CD4-positive, alpha-beta T cell treated with Interleukin-1 beta for 1 hour (primary cell): ENCODE data around the gene IL18.
"Not testable (repeated sequence)": the region's sequence is repeated elsewhere in the genome, so short reads cannot be mapped to it uniquely, and the experiment has no call there.

Experiments used
- DNase-seq, 2 donors: peaks; one replicate each; pipeline ENCODE4 v3.0.0-alpha.2; 2020 to 2022

Gene IL18

DNA sequence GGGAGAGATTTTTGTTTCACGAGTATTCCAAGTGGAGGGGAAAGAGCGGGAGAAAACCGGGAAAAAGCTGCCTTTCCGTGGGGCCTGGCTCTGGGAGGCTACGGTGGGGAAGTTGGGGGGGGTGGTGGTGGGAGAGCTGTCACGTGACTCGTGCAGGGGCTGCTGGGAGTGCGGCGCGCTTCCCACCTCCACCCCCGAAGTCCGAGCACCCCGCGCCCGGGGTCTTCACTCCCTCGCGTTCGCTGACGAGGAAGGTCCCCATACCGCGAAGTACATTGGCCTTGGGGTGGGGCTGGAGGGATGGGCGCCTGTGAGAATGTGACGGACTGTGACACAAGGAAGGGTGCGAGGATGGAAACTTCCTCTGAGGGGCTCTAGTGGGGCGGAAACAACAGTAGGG, 3.3 kb upstream of the IL18 start, which contains the start of gene TEX12:
Gene TEX12, plus strand, starts transcription at position 228 of the 400 bp plus-strand sequence. CDS start 1,897 bp downstream, outside the sequence.
- DNase-seq: no peak

DNA sequence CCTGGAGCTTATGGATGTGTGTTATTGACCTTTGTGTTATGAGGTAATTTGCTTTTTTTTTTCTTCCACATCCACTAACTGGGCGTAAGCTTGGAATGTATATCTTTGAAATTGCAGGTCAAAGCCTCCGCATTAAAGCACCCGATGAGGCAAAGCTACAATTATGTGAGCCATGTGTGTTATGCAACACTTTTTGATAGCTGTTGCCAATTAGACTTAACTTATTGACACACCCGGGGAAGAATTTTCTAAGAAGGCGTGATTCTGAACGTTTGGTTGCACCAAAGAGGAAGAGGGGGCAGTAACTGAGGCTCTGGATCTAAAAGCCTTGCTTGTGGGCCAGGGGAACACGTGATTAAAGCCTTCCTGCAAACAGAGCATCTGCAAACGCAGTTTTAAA, 2.7 kb upstream of the IL18 start:
- no peak for DNase-seq

DNA sequence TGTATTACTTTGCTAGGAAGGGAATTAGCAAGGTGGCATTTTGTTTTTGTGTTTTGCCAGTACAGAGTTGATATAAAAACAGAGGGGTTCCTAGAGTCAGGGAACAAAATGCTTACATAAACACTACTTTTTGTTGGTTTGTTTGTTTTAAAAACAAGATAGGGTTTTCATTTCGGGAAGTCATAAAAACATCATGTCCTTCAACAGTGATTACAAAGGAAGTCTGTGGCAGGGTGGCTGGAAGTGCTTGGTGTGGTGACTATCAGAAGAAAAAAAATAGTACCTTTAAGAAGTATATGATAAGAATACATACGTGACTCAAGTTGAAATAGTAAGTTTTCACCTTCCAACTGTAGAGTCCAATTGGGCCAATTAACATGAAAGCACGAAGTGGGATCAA, 1.2 kb upstream of the IL18 start:
- DNase-seq: no peak

DNA sequence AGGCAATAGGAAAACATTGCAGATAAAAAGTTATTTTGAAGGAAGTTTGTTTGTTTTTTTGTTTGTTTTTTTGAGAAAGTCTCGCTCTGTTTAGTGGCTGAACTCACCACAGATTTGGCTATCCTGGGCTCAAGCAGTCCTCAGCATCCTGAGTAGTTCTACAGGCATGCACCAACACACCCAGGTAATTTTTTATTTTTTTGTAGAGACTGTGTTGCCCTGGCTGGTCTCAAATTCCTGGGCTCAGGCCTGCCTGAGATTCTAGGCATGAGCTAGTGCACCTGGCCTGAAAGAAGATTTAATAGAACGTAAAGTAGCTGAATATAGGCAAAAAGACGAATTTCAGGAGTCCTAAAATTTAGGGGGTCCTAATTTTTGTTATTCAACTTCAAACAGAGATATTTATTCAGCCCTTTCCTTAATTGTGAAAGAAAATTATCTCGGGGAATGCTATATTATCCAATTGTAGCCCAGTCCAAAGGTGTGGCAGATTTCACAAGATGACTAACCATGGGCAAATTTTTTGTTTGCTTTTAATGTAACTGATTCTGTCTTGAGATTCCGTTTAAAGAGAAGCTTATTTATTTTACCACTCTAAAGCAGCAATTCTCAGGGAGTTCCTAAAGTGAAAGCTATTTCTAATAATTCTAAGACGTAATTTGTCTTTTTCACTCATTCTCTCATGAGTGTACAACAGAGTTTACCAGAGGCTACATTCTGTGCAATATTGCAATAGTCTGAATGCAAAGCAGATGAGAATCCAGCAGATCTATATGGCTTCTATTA, 940 bp downstream of the IL18 start:
- DNase-seq: no peak

DNA sequence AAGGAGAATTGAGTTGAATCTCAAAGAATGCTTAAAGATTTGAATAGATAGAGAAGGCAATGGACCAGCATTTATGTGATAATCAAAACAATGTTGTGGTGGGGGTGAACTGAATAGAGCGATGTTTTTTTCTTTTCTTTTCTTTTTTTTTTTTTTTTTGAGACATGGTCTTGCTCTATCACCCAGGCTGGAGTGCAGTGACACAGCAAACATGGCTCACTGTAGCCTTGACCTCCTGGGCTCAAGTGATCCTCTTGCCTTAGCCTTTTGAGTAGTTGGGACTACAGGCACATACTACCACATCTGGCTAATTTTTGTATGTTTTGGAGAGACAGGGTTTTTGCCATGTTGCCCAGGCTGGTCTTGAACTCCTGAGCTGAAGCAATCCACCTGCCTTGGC, 1.7 kb downstream of the IL18 start:
- DNase-seq: not testable (repeated sequence)

DNA sequence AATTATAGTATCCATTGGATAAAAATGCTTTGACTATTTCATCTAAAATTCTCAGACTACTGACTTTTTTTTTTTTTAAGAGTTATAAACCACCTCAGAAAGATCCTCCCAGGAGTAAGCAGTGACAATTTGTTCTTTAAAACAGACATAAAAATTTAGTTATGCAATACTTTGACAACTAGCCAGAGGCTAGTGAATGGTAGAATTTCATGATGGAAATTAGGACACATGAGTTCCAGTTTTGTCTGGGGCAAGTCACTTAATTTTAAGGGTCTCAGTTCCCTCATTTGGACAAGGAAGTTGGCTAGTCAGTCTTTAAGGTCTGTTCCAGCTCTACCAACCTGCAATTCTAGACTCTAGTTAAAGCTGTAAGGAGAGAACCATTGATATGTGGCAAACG, 2.9 kb downstream of the IL18 start:
- no peak for DNase-seq

DNA sequence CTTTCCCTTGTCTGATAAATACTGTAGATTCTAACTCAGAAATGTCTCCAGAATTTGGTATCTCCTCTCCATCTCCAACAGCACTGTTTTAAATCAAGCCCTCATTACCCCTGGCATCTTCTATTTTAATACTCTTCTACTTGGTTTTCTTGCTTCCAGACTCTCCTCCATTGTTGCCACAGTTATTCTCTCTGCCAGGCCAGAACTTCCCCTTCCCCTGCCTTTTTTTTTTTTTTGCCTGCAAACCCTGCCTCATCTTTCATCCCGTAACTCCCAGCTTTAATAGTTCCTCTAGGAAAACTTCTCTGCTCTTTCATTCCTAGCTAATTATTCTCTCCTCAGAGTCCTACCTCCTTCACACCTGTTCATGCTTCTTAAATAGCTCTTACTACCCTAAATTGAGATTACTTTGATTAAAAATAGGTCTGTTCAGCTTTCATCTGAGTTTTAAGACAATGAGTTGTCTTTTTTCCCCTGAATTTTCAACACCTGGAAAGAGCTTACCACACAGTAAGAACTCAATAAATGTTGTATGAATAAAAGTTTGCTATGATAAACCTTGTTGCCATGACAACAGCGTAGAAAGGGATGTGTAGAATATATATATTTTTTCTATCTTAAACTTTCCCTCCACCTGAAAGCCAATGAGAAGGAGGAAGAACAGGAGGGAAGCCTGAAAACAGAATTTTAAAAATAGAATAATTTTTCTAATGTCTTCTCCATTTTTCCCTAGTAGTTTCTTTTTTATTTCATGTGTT, 3.6 kb downstream of the IL18 start:
- no peak for DNase-seq

DNA sequence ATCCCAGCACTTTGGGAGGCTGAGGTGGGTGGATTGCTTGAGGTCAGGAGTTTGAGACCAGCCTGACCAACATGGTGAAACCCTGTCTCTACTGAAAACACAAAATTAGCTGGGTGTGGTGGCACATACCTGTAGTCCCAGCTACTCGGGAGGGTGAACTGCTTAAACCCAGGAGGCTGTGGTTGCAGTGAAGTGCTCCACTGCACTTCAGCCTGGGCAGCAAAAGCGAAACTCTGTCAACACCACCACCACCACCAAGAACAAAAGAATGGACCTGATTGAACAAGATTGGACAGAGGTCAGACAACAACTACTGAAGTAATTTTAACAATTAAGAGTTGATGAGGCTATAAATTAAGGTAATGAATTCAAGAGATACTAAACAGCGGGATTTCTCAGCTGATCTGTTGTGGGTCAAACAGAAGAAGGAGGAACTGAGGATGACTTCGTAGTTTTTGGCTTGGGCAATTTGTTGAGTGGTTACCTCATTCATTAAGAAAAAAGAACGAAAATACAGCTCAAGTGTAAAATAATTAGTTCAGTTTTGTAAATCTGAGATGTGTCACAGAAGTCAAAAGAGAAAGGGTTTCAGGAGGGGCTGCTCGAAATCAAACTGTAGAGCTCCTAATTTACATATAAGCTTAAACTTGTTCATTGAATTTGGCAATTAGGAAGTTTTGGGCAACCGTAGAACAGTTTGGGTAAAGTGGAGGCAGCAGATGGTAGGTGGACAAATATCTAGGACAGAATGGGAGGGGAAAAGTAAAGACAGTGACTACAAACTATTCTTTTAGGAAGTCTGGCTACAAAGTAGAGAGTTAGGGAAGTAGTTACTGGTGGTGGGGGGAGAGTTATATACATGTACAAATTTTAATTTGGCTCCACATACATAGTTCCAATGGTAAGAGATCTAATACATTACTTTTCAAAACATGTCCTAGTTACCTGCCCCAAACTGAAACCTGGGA, 4.5 kb downstream of the IL18 start:
- no peak for DNase-seq

DNA sequence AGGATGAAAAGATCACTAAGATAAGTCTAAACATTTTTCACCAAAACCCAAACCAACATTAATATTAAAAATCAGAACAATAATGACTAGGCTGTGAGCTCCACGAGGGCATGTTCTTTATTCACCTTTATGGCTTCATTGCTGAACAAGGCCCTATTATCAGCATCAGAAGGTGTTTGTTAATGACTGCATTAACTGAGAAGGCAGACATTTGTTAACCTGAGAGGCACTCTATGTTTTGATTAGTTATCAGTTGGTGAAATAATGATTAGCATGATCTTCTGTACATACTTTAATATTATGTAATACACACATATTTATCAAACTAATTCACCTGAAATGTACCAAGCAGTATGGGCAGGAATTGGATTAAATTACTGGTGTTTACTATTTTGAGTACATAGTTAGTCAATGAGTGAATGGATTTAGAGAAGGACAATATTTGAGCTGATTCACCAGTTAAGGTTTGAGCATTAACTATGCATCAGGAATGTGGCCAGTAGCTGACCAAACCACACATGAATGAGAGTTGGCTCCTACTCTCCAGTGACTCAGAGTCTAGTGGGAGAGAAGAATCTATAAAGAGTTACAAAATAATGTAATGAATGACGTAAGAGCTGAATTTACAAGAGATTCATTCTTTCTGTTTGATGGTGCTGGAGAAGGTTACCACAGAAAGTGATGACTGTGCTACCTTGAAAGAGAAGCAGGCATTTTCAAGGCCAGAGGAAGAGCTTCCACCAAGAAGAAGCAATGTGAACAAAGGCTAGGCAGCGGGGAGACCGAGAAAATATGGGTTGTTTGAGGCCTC, 6.7 kb downstream of the IL18 start:
- DNase-seq: peak in 1 of 2 donors; percentile 41

DNA sequence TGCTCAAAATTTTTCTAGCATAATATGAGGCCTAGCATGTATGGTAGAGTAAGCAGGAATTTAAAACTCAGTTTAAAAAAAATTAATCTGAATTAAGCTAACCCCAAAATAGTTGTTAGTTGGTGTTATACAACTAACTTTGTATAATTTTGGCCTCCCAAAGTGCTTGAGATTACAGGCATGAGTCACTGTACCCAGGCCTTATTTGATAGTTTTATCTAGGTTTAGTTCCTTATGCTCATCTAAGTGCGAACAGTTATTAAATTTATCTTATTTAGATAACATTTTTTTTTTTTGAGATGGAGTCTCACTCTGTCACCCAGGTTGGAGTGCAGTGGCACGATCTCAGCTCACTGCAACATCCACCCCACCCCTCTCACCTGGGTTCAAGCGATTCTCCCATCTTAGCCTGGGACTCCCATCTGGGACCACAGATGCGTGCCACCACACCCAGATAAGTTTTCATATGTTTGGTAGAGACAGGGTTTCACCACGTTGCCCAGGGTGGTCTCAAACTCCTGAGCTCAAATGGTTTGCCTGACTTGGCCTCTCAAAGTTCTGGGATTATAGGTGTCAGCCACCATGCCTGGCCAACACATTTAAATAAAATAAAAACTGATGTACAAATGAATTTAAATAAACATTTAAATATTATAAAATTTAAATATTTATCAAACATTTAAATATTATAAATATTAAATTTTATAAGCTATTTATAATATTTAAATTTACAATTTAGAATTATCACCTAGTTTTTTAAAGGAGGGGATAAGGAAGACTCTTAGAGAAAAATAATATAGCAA, 7.5 kb downstream of the IL18 start:
- DNase-seq: no peak

DNA sequence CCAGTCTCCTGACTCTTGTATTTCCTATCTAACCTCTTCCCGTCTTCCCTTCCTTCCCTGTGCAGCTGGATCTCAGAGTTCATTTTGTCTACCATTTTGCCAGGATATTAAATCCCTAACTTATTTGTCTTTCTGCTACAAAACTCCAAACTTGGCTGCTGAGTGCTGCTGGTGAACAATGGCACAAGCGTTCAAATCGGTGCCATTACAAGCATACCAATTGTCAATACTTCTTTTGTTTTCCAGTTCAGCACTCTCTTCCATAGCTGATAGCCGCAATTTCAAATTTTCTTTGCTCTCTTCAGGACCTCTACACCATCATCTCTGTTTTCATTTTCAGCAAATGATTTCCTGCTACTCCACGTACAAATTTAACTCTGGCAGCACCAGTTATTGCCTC, 13.4 kb downstream of the IL18 start:
- no peak for DNase-seq

DNA sequence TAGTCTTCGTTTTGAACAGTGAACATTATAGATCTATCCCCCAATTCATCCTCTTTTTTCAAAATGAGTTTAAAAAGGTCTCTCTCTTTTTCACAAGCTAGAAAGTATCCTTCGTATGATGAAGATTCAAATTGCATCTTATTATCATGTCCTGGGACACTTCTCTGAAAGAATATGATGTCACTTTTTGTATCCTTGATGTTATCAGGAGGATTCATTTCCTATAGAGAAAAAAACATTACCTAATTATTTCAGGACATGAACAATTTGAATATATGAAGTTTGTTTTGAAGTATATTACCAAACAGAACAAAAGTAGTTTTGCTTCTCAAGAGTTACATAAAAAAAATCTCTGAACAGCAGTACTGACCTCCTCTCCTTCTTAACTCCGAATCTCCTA, 20.3 kb downstream of the IL18 start:
- DNase-seq: no peak

DNA sequence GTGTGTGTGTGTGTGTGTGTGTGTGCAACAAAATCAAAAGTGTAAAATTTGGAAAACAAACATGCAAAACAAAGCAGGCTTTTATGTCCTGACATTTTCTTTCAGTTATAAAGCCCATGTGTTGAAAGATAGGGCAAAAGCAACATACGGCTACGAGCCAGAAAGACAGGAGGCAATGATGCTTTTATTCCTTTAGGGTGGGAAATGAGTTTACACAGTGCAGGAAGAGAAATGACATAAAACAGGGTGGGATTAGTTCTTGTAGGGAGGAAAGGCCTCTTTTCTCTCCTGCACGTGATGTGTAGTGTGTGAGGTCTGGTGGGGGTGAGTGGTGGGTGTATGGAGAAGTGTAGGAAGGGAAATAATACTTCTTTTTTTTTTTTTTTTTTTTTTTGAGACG, 29.4 kb downstream of the IL18 start:
- DNase-seq: no peak

DNA sequence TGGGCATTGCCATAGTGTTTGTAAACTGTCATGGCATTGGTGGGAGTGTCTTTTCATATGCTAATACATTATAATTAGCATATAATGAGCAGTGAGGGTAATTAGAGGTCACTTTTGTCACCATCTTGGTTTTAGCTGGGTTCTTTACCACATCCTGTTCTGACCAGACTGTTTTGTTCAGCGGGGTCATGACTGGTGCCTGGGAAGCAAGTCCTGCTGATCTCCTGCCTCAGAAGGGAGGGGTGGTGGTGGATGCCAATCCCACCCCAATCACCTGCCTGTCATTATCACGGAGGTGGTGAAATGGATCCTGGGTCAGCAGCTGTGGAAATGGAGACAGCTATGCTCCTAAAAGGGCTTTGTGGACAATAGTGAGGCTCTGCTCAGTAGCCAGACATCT, 31.2 kb downstream of the IL18 start:
- DNase-seq: no peak

DNA sequence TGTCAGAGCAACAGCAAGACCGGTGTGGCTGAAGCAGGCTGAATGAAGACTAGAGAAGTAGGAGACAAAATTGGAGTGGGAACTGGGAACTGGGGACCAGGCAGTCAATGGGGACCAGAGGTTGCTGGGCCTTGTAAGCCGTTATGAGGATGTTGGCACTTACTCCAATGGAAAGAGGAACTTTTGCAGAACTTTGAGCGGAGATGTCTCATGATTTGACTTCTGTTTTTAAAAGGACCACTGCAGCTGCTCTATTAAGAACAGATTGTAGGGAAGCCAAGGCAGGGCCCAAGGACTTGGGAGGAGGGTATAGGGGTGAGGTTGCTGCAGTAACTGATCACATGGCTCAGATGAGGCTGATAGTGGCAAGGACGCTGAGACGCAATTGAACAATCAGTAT, 34.2 kb downstream of the IL18 start:
- peak in 1 of 2 donors; percentile 2 for DNase-seq

DNA sequence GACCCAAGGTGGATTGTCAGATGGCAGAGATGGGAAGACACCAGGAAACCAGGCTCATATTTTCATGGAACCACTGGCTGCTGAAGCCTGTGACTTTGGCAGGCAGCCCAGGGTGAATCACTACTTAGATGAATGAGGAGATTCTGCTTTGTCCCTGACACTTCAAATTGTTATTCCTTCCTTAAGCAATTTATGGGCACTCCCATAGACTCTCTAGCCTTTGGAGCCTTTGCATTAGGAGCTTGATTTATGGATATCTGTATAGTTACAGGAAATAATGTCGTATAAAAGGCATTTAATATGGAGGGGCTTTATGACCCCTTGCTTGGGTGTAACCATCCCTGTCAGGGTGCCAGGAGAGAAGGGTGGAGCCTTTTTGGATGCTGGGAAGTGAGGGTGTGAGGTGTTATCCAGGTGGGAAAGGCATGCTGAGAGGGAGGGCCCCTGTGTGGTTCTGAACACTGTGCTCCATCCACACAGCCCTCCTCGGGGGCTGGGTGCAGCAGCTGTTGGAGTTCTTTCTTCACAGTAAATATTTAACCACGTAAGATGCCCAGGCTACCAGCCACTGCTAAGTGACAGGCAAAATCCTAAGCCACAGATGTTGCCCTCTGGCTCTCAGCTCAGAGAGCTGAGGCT, 35.3 kb downstream of the IL18 start:
- no peak for DNase-seq

DNA sequence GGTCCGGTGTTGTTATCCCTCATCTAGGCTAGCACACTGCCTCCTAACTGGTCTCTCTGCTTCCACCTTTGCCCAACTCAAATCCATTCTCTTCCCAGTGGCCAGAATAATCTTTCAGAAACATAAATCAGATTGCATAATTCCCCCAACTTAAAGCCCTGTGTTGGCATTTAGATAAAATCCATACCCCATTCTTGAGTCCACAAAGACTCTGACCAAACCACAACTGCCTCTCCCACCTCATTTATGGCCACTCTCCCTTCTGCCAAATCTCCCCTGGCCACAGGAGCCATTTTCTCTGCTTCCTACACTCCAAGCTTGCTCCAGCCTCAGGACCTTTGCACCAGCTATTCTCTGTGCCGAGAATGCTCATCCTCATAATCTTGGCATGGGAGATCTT, 36.8 kb downstream of the IL18 start:
- DNase-seq: no peak

DNA sequence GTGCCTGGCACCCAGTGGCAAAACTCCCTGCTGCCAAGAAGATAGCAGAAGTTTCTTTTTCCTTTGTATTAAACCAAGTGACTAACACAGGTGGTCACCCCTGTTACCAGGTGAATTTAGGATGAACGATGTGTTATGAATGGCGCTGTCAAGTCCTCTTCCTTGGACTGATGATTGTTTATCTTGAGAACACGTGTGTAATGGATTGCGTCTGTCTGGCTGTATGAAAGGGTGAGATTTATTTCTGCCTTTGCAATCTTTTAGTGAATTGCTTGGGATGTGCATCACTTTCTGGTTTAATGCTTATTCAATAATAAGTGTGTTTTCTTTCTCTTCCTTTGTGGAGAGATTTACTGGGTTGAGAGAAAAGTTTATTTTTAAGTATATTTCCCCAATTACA, 40.8 kb downstream of the IL18 start:
- no peak for DNase-seq

DNA sequence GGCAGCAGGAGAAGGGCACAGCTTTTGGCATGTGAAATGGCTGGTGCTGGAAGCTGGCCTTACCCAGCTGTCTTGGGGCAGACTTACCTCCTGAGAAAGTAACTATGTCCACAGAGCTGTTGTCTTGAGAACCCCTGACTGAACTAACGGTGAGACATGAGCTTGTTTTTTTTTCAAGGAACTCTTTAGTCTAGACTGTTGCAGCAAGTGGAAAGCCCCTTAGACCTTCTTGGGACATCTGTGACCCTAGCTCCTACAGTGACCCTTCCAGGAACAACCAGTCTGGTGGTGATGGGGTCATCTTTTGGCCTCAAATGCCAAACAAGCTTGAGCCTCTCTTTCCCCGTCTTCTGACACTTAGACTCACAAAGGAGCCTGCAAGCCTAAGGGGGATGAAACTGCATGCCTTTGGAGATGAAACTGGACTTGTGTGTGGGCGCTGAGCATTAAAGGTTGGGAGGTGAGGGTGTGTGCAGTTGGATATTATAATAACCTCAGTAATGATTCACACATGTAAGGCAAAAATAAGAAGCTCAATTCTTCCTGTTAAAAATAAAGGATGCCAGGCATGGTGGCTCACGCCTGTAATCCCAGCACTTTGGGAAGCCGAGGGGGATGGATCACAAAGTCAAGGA, 41.8 kb downstream of the IL18 start:
- DNase-seq: no peak

DNA sequence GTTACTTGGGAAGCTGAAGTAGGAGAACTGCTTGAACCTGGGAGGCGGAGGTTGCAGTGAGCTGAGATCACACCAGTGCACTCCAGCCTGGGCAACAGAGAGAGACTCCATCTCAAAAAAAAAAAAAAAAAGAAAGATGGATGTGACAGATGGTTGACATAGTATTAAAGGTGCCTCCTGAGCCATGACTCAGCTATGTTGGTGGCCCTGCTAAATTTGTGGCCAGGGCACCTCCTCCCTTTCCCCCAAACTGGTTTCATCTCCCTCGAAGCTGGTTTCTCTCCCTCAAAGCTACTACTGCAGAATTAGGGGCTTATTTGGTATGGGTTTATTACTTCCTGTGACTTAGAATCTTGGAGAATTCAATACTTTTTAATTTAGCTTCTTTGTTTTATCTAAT, 45.7 kb downstream of the IL18 start:
- no peak for DNase-seq
